Measurements from ENCODE around the gene CPT1A.

CPT1A gene

DNA sequence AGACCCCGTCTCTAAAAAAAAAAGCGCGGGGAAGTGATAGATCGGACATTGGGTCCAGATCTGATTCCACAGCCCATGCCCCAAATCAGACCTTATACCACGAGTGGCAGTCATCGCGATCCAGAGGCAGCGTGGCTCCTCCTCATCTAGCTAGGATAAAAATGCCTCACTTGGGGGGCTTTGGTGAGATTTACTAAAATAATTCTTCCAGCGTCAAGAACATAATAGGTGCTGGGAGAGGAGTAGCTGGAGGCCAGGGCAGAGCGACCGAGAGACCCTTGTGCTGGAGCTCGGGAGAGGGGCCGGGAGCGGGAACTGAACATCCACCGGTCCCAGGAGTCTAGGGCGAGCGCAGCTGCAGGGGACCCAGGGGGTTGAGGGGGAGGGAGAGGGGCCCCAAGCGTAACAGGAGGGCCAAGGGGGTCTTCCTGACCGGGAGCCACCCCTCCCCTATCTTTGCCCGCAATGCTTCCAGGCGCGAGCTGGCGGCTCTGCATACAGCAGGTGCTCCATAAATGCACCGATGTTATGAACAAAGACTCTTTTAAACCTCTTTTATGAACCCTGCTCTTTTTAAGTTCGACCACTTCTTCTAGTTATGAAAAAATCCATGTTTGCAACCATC is 823 bp upstream of the CPT1A start:
- H3K79me2 ChIP-seq (ENCODE audit: insufficient read depth, low read depth), result peaks cover 8% of the 10 kb centered on the region
- peak overlapping the region; percentile 67; the same call in 1 of the 2 replicates for H3K4me2 ChIP-seq
- no peak overlapping the region for H3K27ac ChIP-seq
- no peaks in the 10 kb centered on the region for H3K27me3 ChIP-seq (ENCODE audit: insufficient read depth, low read depth)
- H3K4me3 ChIP-seq (IDR thresholded peaks at IDR 0.05; ENCODE audit: insufficient read depth, low read depth, low read length), result no peak overlapping the region
- H4K20me1 ChIP-seq (ENCODE audit: insufficient read depth), result no peaks in the 10 kb centered on the region
- H3K4me1 ChIP-seq (ENCODE audit: low read depth, poor library complexity, severe bottlenecking), result peaks cover 37% of the 10 kb centered on the region
- no peak overlapping the region; the same call in 1 of the 2 replicates for H3K9ac ChIP-seq
- no peaks in the 10 kb centered on the region for H3K36me3 ChIP-seq (ENCODE audit: insufficient read depth)
- H2AFZ ChIP-seq (ENCODE audit: low read depth), result peak overlapping the region; percentile 85
- TF ChIP-seq, protein P1, sequence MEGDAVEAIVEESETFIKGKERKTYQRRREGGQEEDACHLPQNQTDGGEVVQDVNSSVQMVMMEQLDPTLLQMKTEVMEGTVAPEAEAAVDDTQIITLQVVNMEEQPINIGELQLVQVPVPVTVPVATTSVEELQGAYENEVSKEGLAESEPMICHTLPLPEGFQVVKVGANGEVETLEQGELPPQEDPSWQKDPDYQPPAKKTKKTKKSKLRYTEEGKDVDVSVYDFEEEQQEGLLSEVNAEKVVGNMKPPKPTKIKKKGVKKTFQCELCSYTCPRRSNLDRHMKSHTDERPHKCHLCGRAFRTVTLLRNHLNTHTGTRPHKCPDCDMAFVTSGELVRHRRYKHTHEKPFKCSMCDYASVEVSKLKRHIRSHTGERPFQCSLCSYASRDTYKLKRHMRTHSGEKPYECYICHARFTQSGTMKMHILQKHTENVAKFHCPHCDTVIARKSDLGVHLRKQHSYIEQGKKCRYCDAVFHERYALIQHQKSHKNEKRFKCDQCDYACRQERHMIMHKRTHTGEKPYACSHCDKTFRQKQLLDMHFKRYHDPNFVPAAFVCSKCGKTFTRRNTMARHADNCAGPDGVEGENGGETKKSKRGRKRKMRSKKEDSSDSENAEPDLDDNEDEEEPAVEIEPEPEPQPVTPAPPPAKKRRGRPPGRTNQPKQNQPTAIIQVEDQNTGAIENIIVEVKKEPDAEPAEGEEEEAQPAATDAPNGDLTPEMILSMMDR (conservative IDR thresholded peaks at IDR 0.05; ENCODE audit: low read depth, low read length), result no peak

DNA sequence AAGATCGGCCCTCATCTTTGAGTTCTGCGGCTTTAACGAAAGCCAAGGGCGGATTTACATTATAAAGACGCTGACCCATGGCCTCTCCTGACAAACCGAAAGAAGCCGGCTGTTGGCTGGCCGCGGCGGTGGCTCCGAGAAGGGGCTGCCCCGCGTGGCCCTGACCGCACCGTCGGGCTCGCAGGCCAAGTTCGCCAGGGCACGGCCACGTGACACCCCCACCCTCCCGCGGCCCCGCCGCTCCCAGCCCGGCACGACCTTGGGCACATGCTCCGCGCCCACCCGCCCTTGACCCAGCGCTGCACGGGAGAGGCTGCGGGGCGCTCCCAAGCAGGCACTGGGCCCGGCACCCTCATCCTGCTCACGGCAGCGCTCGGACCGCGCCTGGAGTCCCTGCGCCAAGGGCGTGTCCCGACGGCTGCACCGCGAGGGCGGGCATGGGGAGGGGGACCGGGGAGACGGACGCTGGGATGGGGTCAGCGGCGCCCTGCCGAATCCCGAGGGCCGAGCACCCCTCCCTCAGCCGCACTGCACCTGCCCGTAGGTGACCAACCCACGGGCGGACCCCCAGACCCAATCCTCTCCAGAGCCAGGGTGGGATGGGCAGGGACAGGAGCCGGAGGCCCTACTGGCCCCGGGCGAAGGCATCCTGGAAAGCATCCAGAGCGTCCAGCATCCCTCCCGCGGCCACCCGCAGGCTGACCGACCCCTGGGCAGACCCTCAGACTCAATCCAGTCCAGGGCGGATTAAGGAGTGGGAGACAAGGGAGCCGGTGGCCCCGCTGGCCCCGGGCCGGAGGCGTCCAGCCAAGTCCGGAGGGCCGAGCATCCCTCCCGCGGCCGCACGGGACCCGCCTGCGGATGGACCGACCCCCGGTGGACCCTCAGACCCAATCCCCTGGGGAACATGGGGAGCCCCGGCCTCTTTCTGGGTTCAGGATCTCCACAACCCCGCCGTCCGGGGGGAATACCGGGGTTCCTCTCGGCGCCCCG is 759 bp downstream of the CPT1A start:
- Histone ChIP-seq H3K79me2 (ENCODE audit: insufficient read depth, low read depth) (peaks cover 23% of the 10 kb centered on the region), H4K20me1 (ENCODE audit: insufficient read depth) (no peaks in the 10 kb centered on the region), H3K4me2 (peak overlapping the region; percentile 92), H3K4me3 (IDR thresholded peaks at IDR 0.05; ENCODE audit: insufficient read depth, low read depth, low read length) (no peak overlapping the region), H3K4me1 (ENCODE audit: low read depth, poor library complexity, severe bottlenecking) (peaks cover 47% of the 10 kb centered on the region), H2AFZ (ENCODE audit: low read depth) (peak overlapping the region; percentile 32; the same call in 1 of the 2 replicates), H3K9ac (peak overlapping the region; percentile 46), H3K36me3 (ENCODE audit: insufficient read depth) (no peaks in the 10 kb centered on the region), H3K27ac (peak overlapping the region; percentile 63), H3K27me3 (ENCODE audit: insufficient read depth, low read depth) (no peaks in the 10 kb centered on the region)
- TF ChIP-seq, protein P1 (conservative IDR thresholded peaks at IDR 0.05; ENCODE audit: low read depth, low read length), result no peak

DNA sequence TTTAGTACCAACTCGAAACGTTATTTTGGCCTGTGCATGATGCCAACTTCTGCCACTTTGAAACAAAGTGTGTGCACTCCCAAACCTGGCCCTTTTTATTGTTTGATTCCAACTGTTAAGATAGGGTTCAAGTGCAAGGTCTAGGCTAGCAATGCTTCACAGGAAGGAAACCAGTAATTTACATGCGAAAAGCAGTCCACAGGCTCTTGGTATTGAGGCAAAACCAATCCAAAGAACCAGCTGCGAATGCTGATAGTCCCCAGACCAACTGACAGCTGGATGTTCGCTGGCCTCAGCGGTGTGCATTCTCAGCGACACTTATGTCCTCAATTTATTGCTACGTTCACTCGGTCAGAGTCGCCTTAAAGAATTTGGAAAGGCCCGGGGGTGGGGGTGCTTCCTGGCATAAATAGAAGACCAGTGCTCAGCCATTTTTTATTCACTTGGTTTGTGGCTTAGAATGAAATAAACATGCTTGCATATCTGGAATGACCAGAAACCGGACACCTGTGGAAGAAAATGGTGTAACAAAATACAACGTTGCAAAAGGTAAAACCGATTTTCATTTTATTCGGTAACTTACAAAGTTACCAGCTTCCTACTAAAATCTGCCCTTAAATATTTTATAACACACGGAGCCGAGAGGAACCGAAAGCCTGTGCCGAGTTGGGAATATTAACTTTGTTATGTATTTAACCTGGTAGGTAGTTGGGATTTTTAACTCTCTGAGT is 1.6 kb downstream of the CPT1A start:
- no peaks in the 10 kb centered on the region for H3K27me3 ChIP-seq (ENCODE audit: insufficient read depth, low read depth)
- H3K36me3 ChIP-seq (ENCODE audit: insufficient read depth), result no peaks in the 10 kb centered on the region
- H3K4me1 ChIP-seq (ENCODE audit: low read depth, poor library complexity, severe bottlenecking), result peaks cover 47% of the 10 kb centered on the region
- peak overlapping the region; percentile 63 for H3K27ac ChIP-seq
- TF ChIP-seq, protein P1 (conservative IDR thresholded peaks at IDR 0.05; ENCODE audit: low read depth, low read length), result no peak
- peak overlapping the region; percentile 92 for H3K4me2 ChIP-seq
- no peaks in the 10 kb centered on the region for H4K20me1 ChIP-seq (ENCODE audit: insufficient read depth)
- H2AFZ ChIP-seq (ENCODE audit: low read depth), result peak overlapping the region; percentile 32; the same call in 1 of the 2 replicates
- peak overlapping the region; percentile 46; the same call in 1 of the 2 replicates for H3K9ac ChIP-seq
- peaks cover 25% of the 10 kb centered on the region for H3K79me2 ChIP-seq (ENCODE audit: insufficient read depth, low read depth)
- H3K4me3 ChIP-seq (IDR thresholded peaks at IDR 0.05; ENCODE audit: insufficient read depth, low read depth, low read length), result no peak overlapping the region
